ENCODE measurements around the gene KCNIP4.

GRCh38 chr4:21806991-21807390 is 141.6 kb downstream of the KCNIP4 start:
- TF ChIP-seq CTCF (IDR thresholded peaks at IDR 0.05) (no peak), POLR2A (IDR thresholded peaks at IDR 0.05) (no peak)

Measured in tibial nerve (tissue), 3 donors.